Cardiac fibroblast (primary cell): Measurements from ENCODE around the gene RHBDF2.

Experiments used
- DNase-seq, 2 donors: peaks; one replicate each; pipeline versions ENCODE4 v3.0.0 to v3.0.0-alpha.2; 2010; ENCODE audit warnings: low read depth in 2 of 2
- H3K4me3 ChIP-seq, 2 donors: replicated peaks in 1 of 2; 1 replicate in 1 of 2; 2 replicates in 1 of 2; pipeline ENCODE4 v1.5.1; 2011; ENCODE audit warnings: low read depth in 2 of 2, low read length in 2 of 2, mild to moderate bottlenecking in 2 of 2, moderate library complexity in 1 of 2
- CTCF ChIP-seq: IDR thresholded peaks from one replicate; pipeline ENCODE4 v1.5.1; 2011; ENCODE audit warnings: low read depth, mild to moderate bottlenecking, low read length, inconsistent platforms

RHBDF2 gene

GRCh38 chr17:76480632-76481031, 20.6 kb downstream of the RHBDF2 start:
- H3K4me3 ChIP-seq: no peak overlapping the region
- DNase-seq: no peak
- TF ChIP-seq CTCF: no peak

- DNase-seq: no peak
- H3K4me3 ChIP-seq: no peak overlapping the region
- TF ChIP-seq CTCF: no peak
These were observed 21.6 kb downstream of the RHBDF2 start for GRCh38 chr17:76479515-76480060.

GRCh38 chr17:76478730-76479514, 22.3 kb downstream of the RHBDF2 start:
- no peak overlapping the region for H3K4me3 ChIP-seq
- DNase-seq: no peak
- TF ChIP-seq CTCF: no peak

- DNase-seq: no peak
- H3K4me3 ChIP-seq: no peak overlapping the region
- no peak for TF ChIP-seq CTCF
These were observed 23.1 kb downstream of the RHBDF2 start for GRCh38 chr17:76478097-76478496.

GRCh38 chr17:76477576-76477975, 23.6 kb downstream of the RHBDF2 start:
- no peak overlapping the region for H3K4me3 ChIP-seq
- no peak for TF ChIP-seq CTCF
- no peak for DNase-seq

GRCh38 chr17:76476736-76477135, 24.5 kb downstream of the RHBDF2 start:
- no peak for TF ChIP-seq CTCF
- DNase-seq: no peak
- no peak overlapping the region for H3K4me3 ChIP-seq
